Measurements from ENCODE around the gene ALG11.
A peak's percentile ranks its signal among the peaks of the same experiment; 100 is the strongest.
"Not testable (repeated sequence)": the region's sequence is repeated elsewhere in the genome, so short reads cannot be mapped to it uniquely, and the experiment has no call there.

The ALG11 gene

GRCh38 chr13:51983292-51983691 lies 28.9 kb upstream of the ALG11 start:
- H3K9me3 Mint-ChIP-seq, CTCF ChIA-PET, H3K4me3 Mint-ChIP-seq, H3K4me1 Mint-ChIP-seq, H3K27ac Mint-ChIP-seq, H3K36me3 Mint-ChIP-seq, DNase-seq: not testable (repeated sequence)
- H3K27me3 Mint-ChIP-seq: peaks cover 28% of the 10 kb centered on the region

GRCh38 chr13:51984904-51985303 lies 27.3 kb upstream of the ALG11 start:
- peaks cover 28% of the 10 kb centered on the region for H3K27me3 Mint-ChIP-seq
- not testable (repeated sequence) for H3K27ac Mint-ChIP-seq, H3K4me1 Mint-ChIP-seq, H3K9me3 Mint-ChIP-seq, DNase-seq, H3K36me3 Mint-ChIP-seq, H3K4me3 Mint-ChIP-seq
- CTCF ChIA-PET: interaction anchor here (0.7 kb wide), 1 partner anchor 166 kb away, joined by 3 read pairs; no protein-coding TSS in a partner anchor

- no peak for DNase-seq
- CTCF ChIA-PET: no interaction called here
- Mint-ChIP-seq H3K36me3 (no peaks in the 10 kb centered on the region), H3K9me3 (no peaks in the 10 kb centered on the region), H3K4me3 (no peak overlapping the region), H3K27me3 (peaks cover 29% of the 10 kb centered on the region), H3K4me1 (no peaks in the 10 kb centered on the region), H3K27ac (no peak overlapping the region)
Observed at GRCh38 chr13:51988988-51989618, 23.1 kb upstream of the ALG11 start.

- H3K9me3 Mint-ChIP-seq: no peaks in the 10 kb centered on the region
- H3K4me1 Mint-ChIP-seq: peaks cover 11% of the 10 kb centered on the region
- no peak overlapping the region for H3K27ac Mint-ChIP-seq
- DNase-seq: no peak
- CTCF ChIA-PET: no interaction called here
- no peaks in the 10 kb centered on the region for H3K36me3 Mint-ChIP-seq
- H3K27me3 Mint-ChIP-seq: peaks cover 40% of the 10 kb centered on the region
- no peak overlapping the region for H3K4me3 Mint-ChIP-seq
Observed at GRCh38 chr13:51993713-51994112, 18.5 kb upstream of the ALG11 start.

GRCh38 chr13:51995677-51996551 lies 16.3 kb upstream of the ALG11 start:
- Mint-ChIP-seq H3K27ac (no peak overlapping the region), H3K4me3 (no peak overlapping the region), H3K4me1 (peaks cover 11% of the 10 kb centered on the region), H3K36me3 (no peaks in the 10 kb centered on the region), H3K27me3 (peaks cover 47% of the 10 kb centered on the region), H3K9me3 (no peaks in the 10 kb centered on the region)
- CTCF ChIA-PET: no interaction called here
- DNase-seq: no peak

- CTCF ChIA-PET: no interaction called here
- Mint-ChIP-seq H3K9me3 (no peaks in the 10 kb centered on the region), H3K4me3 (no peak overlapping the region), H3K4me1 (peaks cover 11% of the 10 kb centered on the region), H3K27me3 (peaks cover 44% of the 10 kb centered on the region), H3K27ac (no peak overlapping the region), H3K36me3 (no peaks in the 10 kb centered on the region)
- no peak for DNase-seq
Observed at GRCh38 chr13:51996641-51997040, 15.6 kb upstream of the ALG11 start.

- no peak overlapping the region for H3K4me3 Mint-ChIP-seq
- H3K4me1 Mint-ChIP-seq: peaks cover 11% of the 10 kb centered on the region
- no peak overlapping the region for H3K27ac Mint-ChIP-seq
- H3K27me3 Mint-ChIP-seq: peaks cover 44% of the 10 kb centered on the region
- CTCF ChIA-PET: interaction anchor here (1.4 kb wide), 1 partner anchor 20 kb away, joined by 3 read pairs; no protein-coding TSS in a partner anchor
- no peak for DNase-seq
- H3K36me3 Mint-ChIP-seq: no peaks in the 10 kb centered on the region
- no peaks in the 10 kb centered on the region for H3K9me3 Mint-ChIP-seq
Observed at GRCh38 chr13:51997186-51997585, 15.0 kb upstream of the ALG11 start.

- no peak for DNase-seq
- Mint-ChIP-seq H3K4me3 (no peak overlapping the region), H3K4me1 (peaks cover 11% of the 10 kb centered on the region), H3K27me3 (peaks cover 44% of the 10 kb centered on the region), H3K36me3 (no peaks in the 10 kb centered on the region), H3K9me3 (no peaks in the 10 kb centered on the region), H3K27ac (no peak overlapping the region)
- CTCF ChIA-PET: interaction anchor here (0.6 to 1.4 kb wide), 2 partner anchors 20 to 192 kb away, joined by 3 read pairs; no protein-coding TSS in a partner anchor
Observed at GRCh38 chr13:51997641-51998330, 14.4 kb upstream of the ALG11 start.

- no peaks in the 10 kb centered on the region for H3K9me3 Mint-ChIP-seq
- no peaks in the 10 kb centered on the region for H3K36me3 Mint-ChIP-seq
- peaks cover 44% of the 10 kb centered on the region for H3K27me3 Mint-ChIP-seq
- CTCF ChIA-PET: interaction anchor here (1.0 to 1.9 kb wide), 3 partner anchors 10 to 129 kb away, joined by 3 to 6 read pairs (median 3); no protein-coding TSS in a partner anchor
- DNase-seq: no peak
- no peak overlapping the region for H3K4me3 Mint-ChIP-seq
- H3K4me1 Mint-ChIP-seq: peaks cover 11% of the 10 kb centered on the region
- H3K27ac Mint-ChIP-seq: no peak overlapping the region
Observed at GRCh38 chr13:51998723-51999509, 13.3 kb upstream of the ALG11 start.

GRCh38 chr13:51999510-51999911 lies 12.7 kb upstream of the ALG11 start:
- no peak for DNase-seq
- CTCF ChIA-PET: interaction anchor here (1.0 to 5.1 kb wide), 4 partner anchors 10 to 128 kb away, joined by 3 to 37 read pairs (median 4); partner anchors contain the start of gene NEK5
- Mint-ChIP-seq H3K9me3 (no peaks in the 10 kb centered on the region), H3K27ac (peak overlapping the region; percentile 9), H3K4me1 (peaks cover 11% of the 10 kb centered on the region), H3K4me3 (no peak overlapping the region), H3K36me3 (no peaks in the 10 kb centered on the region), H3K27me3 (peaks cover 41% of the 10 kb centered on the region)

GRCh38 chr13:51999921-52000320 lies 12.3 kb upstream of the ALG11 start:
- peak overlapping the region; percentile 9 for H3K27ac Mint-ChIP-seq
- DNase-seq: no peak
- CTCF ChIA-PET: interaction anchor here (1.4 to 5.1 kb wide), 3 partner anchors 9 to 127 kb away, joined by 3 to 37 read pairs (median 6); partner anchors contain the start of gene NEK5
- H3K4me3 Mint-ChIP-seq: no peak overlapping the region
- no peaks in the 10 kb centered on the region for H3K36me3 Mint-ChIP-seq
- peaks cover 39% of the 10 kb centered on the region for H3K27me3 Mint-ChIP-seq
- H3K9me3 Mint-ChIP-seq: no peaks in the 10 kb centered on the region
- peaks cover 11% of the 10 kb centered on the region for H3K4me1 Mint-ChIP-seq

GRCh38 chr13:52001120-52001731 lies 11.0 kb upstream of the ALG11 start:
- Mint-ChIP-seq H3K9me3 (no peaks in the 10 kb centered on the region), H3K4me3 (no peak overlapping the region), H3K4me1 (peaks cover 3% of the 10 kb centered on the region), H3K27me3 (peaks cover 29% of the 10 kb centered on the region), H3K27ac (no peak overlapping the region), H3K36me3 (no peaks in the 10 kb centered on the region)
- CTCF ChIA-PET: interaction anchor here (0.6 to 5.1 kb wide), 6 partner anchors 15 to 450 kb away, joined by 3 to 37 read pairs (median 3); partner anchors contain the start of genes NEK5 and VPS36
- no peak for DNase-seq

- H3K27me3 Mint-ChIP-seq: peaks cover 29% of the 10 kb centered on the region
- no peak overlapping the region for H3K4me3 Mint-ChIP-seq
- H3K36me3 Mint-ChIP-seq: no peaks in the 10 kb centered on the region
- H3K27ac Mint-ChIP-seq: no peak overlapping the region
- CTCF ChIA-PET: interaction anchor here (1.0 to 5.1 kb wide), 3 partner anchors 125 to 448 kb away, joined by 3 to 37 read pairs (median 3); partner anchors contain the start of genes NEK5 and VPS36
- no peak for DNase-seq
- no peaks in the 10 kb centered on the region for H3K4me1 Mint-ChIP-seq
- no peaks in the 10 kb centered on the region for H3K9me3 Mint-ChIP-seq
Observed at GRCh38 chr13:52002361-52002760, 9.8 kb upstream of the ALG11 start.

Measured in activated naive CD4-positive, alpha-beta T cell treated with anti-CD3 and anti-CD28 coated beads, Interleukin-2, amount 10 ng/mL, durations not matched to agents 7 days and 5 days (primary cell).